MCF 10A (cell line): ENCODE measurements around the gene ITIH4. TPM values are rescaled to one million over a fixed set of nuclear protein-coding genes. Genes with fewer than 3 reads are reported as not detected.

Experiments
- BruUV-seq: library from RNA; stranded (reverse); fragments of 400-500 nt; replicated peaks from 2 replicates; lab custom pipeline; 2021; lab: Mats Ljungman, UMichigan
- CTCF ChIA-PET: fragments of 300-600 bp; sonication (Branson Sonifier 250); formaldehyde crosslinking; extraction: SDS; loops from one replicate; lab custom pipeline; 2021; ENCODE audit warnings: antibody characterized with exemption, inconsistent platforms; lab: Yijun Ruan, JAX
- POLR2A ChIA-PET: fragments of 300-600, 350-650 bp; sonication (Branson Sonifier 250); formaldehyde crosslinking; extraction: SDS; loops from one replicate; lab custom pipeline; 2020; ENCODE audit warnings: antibody characterized with exemption, inconsistent platforms; lab: Yijun Ruan, JAX
- DNase-seq: peaks from one replicate; pipeline ENCODE4 v3.0.0-alpha.2; 2018; ENCODE audit not compliant: unreplicated experiment
- H3K27ac Mint-ChIP-seq: one replicate; pipeline ENCODE4 v1.8.0; 2022; ENCODE audit warnings: mild to moderate bottlenecking, low read depth, mixed read lengths; ENCODE audit not compliant: unreplicated experiment
- H3K27me3 Mint-ChIP-seq: one replicate; pipeline ENCODE4 v1.8.0; 2022; ENCODE audit warnings: mixed read lengths; ENCODE audit not compliant: insufficient read depth, unreplicated experiment
- H3K36me3 Mint-ChIP-seq: one replicate; pipeline ENCODE4 v1.8.0; 2022; ENCODE audit warnings: mild to moderate bottlenecking, moderate library complexity, mixed read lengths; ENCODE audit not compliant: insufficient read depth, unreplicated experiment
- H3K4me1 Mint-ChIP-seq: one replicate; pipeline ENCODE4 v1.8.0; 2022; ENCODE audit warnings: mixed read lengths; ENCODE audit not compliant: insufficient read depth, unreplicated experiment
- H3K4me3 Mint-ChIP-seq: one replicate; pipeline ENCODE4 v1.8.0; 2022; ENCODE audit warnings: mild to moderate bottlenecking, moderate library complexity, mixed read lengths; ENCODE audit not compliant: unreplicated experiment
- H3K9me3 Mint-ChIP-seq: one replicate; pipeline ENCODE4 v1.8.0; 2022; ENCODE audit warnings: mixed read lengths; ENCODE audit not compliant: unreplicated experiment
- intact Hi-C: fragments of 100-400 bp; cut with micrococcal nuclease; formaldehyde crosslinking; loops from 2 replicates; pipeline ENCODE4 v1.14.1; 2022
- total RNA-seq: library from RNA; stranded (reverse); gene quantifications from 2 replicates; pipeline ENCODE4 v1.2.3, GENCODE V29; 2022
- TF ChIP-seq, protein P1 (sequence below): fragments of 200-600 bp; IDR thresholded peaks from one replicate; pipeline ENCODE4 v1.8.0; 2022; ENCODE audit warnings: antibody characterized with exemption, mild to moderate bottlenecking; ENCODE audit not compliant: unreplicated experiment

ITIH4 gene
- total RNA-seq, 1 experiment from 2014 or later: 0.58 TPM

DNA sequence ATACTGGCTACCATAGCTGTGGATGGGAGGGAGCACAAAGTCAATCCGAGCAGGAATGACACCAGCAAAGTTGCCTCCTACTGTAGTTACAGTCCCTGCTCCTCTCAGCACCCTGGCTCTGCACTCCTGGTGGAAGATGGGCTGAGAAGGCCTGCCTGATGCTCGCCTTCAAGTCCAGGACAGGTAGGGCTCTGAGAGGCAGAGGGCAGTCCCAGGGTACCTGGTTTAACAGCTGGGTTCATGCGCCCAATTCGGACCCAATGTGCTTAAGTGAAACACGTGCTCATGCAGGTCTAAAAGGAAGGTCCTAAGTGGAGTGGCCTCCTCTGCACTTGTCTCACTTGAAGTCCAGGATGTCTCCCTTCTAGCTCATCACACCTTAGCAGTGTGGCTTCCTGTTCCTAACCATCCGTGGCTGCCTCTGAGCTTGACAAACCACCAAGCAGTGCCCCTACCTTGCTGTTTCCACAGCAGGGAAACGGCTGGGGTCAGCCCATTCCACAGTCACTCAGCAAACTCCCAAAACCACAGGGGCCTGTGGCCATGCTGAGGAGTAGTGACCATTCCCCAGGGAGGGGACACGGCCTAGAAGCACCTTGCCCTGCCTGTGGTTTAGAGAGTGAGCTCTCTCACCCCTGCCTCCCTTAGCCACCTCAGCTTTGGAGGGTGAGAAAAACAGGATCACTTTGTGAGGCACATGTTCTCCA lies 8.2 kb upstream of the ITIH4 start:
- intact Hi-C loops: no loop called here
- H3K4me3 Mint-ChIP-seq: no peak overlapping the region
- DNase-seq: no peak
- ChIA-PET POLR2A (no interaction called here), CTCF (interaction anchor here (0.6 to 1.0 kb wide), 2 partner anchors 13 to 18 kb away, joined by 4 to 5 read pairs; no protein-coding TSS in a partner anchor)
- TF ChIP-seq, protein P1, sequence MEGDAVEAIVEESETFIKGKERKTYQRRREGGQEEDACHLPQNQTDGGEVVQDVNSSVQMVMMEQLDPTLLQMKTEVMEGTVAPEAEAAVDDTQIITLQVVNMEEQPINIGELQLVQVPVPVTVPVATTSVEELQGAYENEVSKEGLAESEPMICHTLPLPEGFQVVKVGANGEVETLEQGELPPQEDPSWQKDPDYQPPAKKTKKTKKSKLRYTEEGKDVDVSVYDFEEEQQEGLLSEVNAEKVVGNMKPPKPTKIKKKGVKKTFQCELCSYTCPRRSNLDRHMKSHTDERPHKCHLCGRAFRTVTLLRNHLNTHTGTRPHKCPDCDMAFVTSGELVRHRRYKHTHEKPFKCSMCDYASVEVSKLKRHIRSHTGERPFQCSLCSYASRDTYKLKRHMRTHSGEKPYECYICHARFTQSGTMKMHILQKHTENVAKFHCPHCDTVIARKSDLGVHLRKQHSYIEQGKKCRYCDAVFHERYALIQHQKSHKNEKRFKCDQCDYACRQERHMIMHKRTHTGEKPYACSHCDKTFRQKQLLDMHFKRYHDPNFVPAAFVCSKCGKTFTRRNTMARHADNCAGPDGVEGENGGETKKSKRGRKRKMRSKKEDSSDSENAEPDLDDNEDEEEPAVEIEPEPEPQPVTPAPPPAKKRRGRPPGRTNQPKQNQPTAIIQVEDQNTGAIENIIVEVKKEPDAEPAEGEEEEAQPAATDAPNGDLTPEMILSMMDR: no peak
- no peaks in the 10 kb centered on the region for H3K36me3 Mint-ChIP-seq
- no peaks in the 10 kb centered on the region for H3K4me1 Mint-ChIP-seq
- no peaks in the 10 kb centered on the region for H3K9me3 Mint-ChIP-seq
- H3K27me3 Mint-ChIP-seq: no peaks in the 10 kb centered on the region
- BruUV-seq: no TSS peak
- no peak overlapping the region for H3K27ac Mint-ChIP-seq

- POLR2A ChIA-PET: interaction anchor here (0.7 kb wide), 1 partner anchor 44 kb away, joined by 3 read pairs; no protein-coding TSS in a partner anchor
- no TSS peak for BruUV-seq
- no peak for DNase-seq
Observed at GRCh38 chr3:52836986-52837385, 6.5 kb upstream of the ITIH4 start.

DNA sequence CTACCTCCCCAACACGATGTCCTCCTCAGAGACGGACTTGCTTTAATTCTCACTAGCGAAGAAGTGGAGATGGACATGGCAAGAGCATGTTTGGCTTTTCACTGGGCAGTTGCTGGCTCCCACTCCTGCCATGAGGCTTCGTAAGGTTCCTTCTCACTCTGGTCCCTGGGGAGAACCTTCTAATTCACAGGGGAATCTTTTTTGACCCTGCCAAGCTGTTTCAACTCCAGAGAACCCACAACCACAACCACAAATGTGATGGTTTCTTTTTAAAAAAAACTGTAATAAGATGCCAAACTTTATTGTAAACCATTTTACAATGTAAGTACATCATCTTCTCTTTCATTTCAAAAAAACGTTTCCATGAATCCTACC lies 6.0 kb upstream of the ITIH4 start:
- intact Hi-C loops: no loop called here
- Mint-ChIP-seq H3K27me3 (no peaks in the 10 kb centered on the region), H3K4me3 (no peak overlapping the region), H3K9me3 (no peaks in the 10 kb centered on the region), H3K27ac (no peak overlapping the region), H3K4me1 (peaks cover 3% of the 10 kb centered on the region), H3K36me3 (no peaks in the 10 kb centered on the region)
- DNase-seq: no peak
- CTCF ChIA-PET: interaction anchor here (1.1 kb wide), 1 partner anchor 38 kb away, joined by 5 read pairs; no protein-coding TSS in a partner anchor
- BruUV-seq: no TSS peak
- POLR2A ChIA-PET: interaction anchor here (0.6 to 0.7 kb wide), 2 partner anchors 43 to 166 kb away, joined by 3 read pairs; no protein-coding TSS in a partner anchor
- TF ChIP-seq, protein P1: no peak

More at GRCh38 chr3:52836986-52837385, 6.5 kb upstream of the ITIH4 start:
- Mint-ChIP-seq H3K4me3 (no peak overlapping the region), H3K36me3 (no peaks in the 10 kb centered on the region), H3K4me1 (no peaks in the 10 kb centered on the region), H3K27me3 (no peaks in the 10 kb centered on the region), H3K9me3 (no peaks in the 10 kb centered on the region), H3K27ac (no peak overlapping the region)
- CTCF ChIA-PET: interaction anchor here (0.7 to 1.2 kb wide), 3 partner anchors 14 to 38 kb away, joined by 3 to 5 read pairs (median 4); no protein-coding TSS in a partner anchor
- intact Hi-C loops: no loop called here
- TF ChIP-seq, protein P1: no peak

DNA sequence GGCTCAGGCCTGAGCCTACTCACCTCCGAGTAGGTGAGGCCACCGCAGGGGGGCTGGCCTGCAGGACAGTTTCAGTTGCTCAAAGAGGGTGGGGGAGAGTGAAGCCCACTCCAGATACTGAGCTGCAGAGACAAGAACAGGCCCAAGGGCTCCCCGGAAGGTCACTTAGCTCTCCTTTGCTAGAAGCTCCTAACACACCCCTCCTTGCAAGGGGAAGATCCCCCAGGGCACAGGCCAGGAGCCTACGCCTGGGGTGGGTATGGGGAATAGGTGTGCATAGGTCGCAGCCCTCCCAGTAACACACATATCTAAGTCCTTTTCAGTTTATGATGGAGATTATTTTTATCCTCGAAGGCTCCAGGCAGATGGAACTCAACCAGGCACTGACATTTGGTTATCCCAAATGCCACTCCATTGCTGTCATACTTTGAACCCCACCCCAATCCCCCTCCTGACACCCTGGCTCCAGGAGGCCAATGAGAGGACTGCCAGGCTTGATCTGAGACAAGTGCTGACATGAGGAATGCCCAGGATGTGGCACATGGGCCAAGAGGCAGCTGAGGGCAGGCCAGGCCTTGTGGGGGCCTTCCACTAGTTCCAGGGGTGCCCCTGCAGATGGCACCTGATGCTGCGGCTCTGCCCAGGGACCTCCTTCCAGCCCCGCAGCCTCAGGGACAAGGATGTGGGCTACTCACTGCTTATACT lies 5.4 kb upstream of the ITIH4 start:
- no peak for DNase-seq
- CTCF ChIA-PET: no interaction called here
- no peaks in the 10 kb centered on the region for H3K9me3 Mint-ChIP-seq
- H3K27ac Mint-ChIP-seq: no peak overlapping the region
- no peak overlapping the region for H3K4me3 Mint-ChIP-seq
- intact Hi-C loops: no loop called here
- BruUV-seq: no TSS peak
- no peaks in the 10 kb centered on the region for H3K36me3 Mint-ChIP-seq
- POLR2A ChIA-PET: interaction anchor here (0.6 kb wide), 1 partner anchor 166 kb away, joined by 3 read pairs; no protein-coding TSS in a partner anchor
- TF ChIP-seq, protein P1: no peak
- no peaks in the 10 kb centered on the region for H3K27me3 Mint-ChIP-seq
- peaks cover 6% of the 10 kb centered on the region for H3K4me1 Mint-ChIP-seq
